ENCODE measurements around the gene SCAMP4. TPM values are rescaled to one million over a fixed set of nuclear protein-coding genes. Genes with fewer than 3 reads are reported as not detected.

The SCAMP4 gene
- total RNA-seq, 1 donor from 2014 or later: 322 TPM

DNA sequence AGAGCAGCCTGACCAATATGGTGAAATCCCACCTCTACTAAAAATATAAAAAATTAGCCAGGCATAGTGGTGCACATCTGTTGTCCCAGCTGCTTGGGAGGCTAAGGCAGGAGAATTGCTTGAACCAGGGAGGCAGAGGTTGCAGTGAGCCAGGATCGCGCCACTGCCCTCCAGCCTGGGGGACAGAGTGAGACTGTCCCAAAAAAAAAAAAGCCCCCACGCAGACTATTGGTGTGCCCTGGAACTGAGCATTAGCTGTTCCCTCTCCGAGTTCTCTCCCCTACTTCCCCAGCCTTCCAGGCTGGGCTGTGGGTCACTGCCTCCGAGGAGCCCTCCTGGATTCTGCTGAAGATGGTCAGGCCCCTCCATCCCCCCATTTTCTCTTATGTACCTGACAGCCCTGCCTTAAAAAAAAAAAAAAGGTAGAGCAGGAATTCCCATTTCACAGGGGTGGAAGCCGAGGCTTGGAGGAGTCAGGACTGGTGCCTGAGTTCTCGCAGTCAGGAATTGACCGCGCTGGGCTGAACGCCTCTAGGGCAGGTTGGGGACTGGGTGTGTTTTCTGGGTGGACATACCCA is 1.9 kb downstream of the SCAMP4 start:
- Histone ChIP-seq H3K4me1 (peaks cover 8 to 13% of the 10 kb centered on the region in 2 donors), H3K36me3 (peaks cover 3 to 4% of the 10 kb centered on the region in 2 donors), H3K27me3 (no peaks in the 10 kb centered on the region), H3K27ac (no peak overlapping the region), H3K9me3 (no peaks in the 10 kb centered on the region), H3K4me3 (no peak overlapping the region)
- TF ChIP-seq, protein P1, sequence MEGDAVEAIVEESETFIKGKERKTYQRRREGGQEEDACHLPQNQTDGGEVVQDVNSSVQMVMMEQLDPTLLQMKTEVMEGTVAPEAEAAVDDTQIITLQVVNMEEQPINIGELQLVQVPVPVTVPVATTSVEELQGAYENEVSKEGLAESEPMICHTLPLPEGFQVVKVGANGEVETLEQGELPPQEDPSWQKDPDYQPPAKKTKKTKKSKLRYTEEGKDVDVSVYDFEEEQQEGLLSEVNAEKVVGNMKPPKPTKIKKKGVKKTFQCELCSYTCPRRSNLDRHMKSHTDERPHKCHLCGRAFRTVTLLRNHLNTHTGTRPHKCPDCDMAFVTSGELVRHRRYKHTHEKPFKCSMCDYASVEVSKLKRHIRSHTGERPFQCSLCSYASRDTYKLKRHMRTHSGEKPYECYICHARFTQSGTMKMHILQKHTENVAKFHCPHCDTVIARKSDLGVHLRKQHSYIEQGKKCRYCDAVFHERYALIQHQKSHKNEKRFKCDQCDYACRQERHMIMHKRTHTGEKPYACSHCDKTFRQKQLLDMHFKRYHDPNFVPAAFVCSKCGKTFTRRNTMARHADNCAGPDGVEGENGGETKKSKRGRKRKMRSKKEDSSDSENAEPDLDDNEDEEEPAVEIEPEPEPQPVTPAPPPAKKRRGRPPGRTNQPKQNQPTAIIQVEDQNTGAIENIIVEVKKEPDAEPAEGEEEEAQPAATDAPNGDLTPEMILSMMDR (IDR thresholded peaks at IDR 0.05): no peak
- intact Hi-C loops (cut with DNase I): loop anchor here (10.0 kb wide), 1 partner anchor 108 kb away; the partner anchor contains the start of gene BTBD2
- DNase-seq (ENCODE audit: low spot score in 2 of 2): no peak

DNA sequence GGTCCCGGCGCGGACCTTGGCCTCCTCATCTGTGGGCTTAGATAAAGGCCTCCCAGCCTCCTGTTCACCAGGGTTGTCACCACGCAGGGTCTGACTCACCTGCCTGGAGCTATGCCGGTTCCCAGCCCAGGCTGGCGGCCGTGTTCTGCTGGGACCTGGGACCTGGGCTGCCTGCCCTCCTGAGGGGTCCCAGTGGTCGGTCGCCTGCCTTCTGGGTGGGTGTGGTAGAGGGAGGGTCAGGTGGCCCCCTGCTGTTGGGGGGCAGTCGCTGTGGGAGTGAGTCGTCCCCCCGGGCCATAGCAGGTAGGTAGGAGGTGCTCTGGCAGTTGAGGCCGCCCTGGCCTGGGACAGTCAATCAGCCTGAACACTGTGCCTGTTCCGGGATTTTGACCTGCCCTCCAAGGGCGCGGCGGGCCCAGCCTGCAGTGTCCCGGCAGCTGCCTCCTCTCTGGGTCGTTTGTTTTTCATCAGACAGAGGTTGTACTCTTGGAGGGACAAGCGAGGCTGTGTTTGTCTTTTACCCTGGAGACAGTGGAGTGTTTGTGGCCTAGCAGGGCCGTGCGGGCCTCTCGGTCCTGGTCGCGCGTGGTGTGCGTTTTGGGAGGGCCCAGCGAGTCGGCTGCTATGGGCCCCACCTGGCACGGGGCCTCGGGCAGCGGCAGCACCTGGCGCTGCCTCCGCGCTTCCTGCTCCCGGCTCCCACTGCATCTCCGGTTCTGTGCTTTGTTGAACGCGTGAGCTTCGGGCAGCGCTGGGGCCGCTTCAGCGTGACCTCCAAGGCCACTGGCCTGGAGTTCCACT is 2.6 kb downstream of the SCAMP4 start:
- H3K36me3 ChIP-seq: peaks cover 10 to 11% of the 10 kb centered on the region in 2 donors
- H3K27ac ChIP-seq: no peak overlapping the region
- H3K27me3 ChIP-seq: no peaks in the 10 kb centered on the region
- TF ChIP-seq, protein P1 (IDR thresholded peaks at IDR 0.05): no peak
- H3K4me3 ChIP-seq: no peak overlapping the region
- H3K9me3 ChIP-seq: no peaks in the 10 kb centered on the region
- DNase-seq (ENCODE audit: low spot score in 2 of 2): no peak
- intact Hi-C loops (cut with DNase I): loop anchor here (10.0 kb wide), 1 partner anchor 107 kb away; the partner anchor contains the start of gene BTBD2
- peaks cover 8 to 13% of the 10 kb centered on the region in 2 donors for H3K4me1 ChIP-seq

DNA sequence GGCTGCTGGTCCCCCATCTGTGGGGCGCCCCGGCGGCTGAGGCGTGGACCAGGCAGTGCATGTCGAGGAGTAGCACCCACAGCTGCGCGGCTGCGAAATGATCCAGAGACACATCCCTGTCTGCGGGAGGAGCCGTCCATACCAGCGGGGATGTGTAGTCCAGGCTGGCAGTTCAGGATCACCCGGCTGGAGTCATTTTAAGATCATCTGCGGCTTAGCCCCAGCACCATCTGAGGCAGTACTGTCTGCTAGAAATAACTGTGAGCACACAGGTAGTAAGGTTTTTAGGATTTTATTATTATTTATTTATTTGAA is 3.1 kb downstream of the SCAMP4 start:
- TF ChIP-seq, protein P1 (IDR thresholded peaks at IDR 0.05): no peak
- Histone ChIP-seq H3K36me3 (peaks cover 15 to 16% of the 10 kb centered on the region in 2 donors), H3K9me3 (no peaks in the 10 kb centered on the region), H3K27ac (no peak overlapping the region), H3K4me3 (no peak overlapping the region), H3K4me1 (peaks cover 8 to 13% of the 10 kb centered on the region in 2 donors), H3K27me3 (no peaks in the 10 kb centered on the region)
- intact Hi-C loops (cut with DNase I): loop anchor here (10.0 kb wide), 1 partner anchor 106 kb away; the partner anchor contains the start of gene BTBD2
- DNase-seq (ENCODE audit: low spot score in 2 of 2): no peak

DNA sequence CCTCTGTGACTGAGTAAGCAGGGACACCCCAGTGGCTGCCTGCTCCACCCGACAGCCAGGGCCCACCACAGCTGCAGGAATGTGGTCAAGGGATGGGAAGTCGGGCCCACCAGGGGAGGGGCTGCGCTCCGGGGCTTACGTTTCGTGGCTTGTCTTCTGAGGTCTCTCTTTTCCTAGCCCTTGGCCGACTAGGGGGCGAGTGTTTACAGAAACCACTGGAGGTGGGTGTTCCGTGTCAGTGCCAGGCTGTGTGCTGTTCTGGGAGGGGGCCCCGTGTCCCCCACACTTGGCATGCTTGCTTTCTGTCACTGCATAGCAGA is 4.5 kb downstream of the SCAMP4 start:
- no peak overlapping the region for H3K27ac ChIP-seq
- H3K4me3 ChIP-seq: no peak overlapping the region
- H3K27me3 ChIP-seq: no peaks in the 10 kb centered on the region
- H3K9me3 ChIP-seq: no peaks in the 10 kb centered on the region
- peaks cover 3 to 9% of the 10 kb centered on the region in 2 donors for H3K4me1 ChIP-seq
- DNase-seq (ENCODE audit: low spot score in 2 of 2): no peak
- peaks cover 22 to 23% of the 10 kb centered on the region in 2 donors for H3K36me3 ChIP-seq
- intact Hi-C loops (cut with DNase I): loop anchor here (10.0 kb wide), 1 partner anchor 105 kb away; the partner anchor contains the start of gene BTBD2
- TF ChIP-seq, protein P1 (IDR thresholded peaks at IDR 0.05): no peak

DNA sequence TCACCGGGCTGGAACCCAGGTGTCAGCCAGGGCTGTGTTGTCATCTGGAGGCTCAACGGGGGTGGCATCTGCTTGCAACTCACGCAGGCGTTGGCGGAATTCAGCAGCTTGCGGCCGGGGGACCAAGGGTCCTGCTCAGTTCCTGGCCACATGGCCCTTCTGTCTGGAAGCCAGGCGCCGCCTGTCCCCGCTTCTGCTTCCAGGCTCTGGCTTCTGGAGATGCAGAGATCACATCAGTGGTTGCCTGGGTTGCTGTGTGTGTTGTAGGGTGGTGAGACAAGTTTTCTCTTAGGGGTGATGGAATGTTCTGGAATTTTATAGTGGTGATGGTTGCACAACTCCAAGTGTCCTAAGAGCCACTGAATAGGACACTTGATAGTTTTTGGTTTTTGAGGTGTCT is 5.0 kb downstream of the SCAMP4 start:
- intact Hi-C loops (cut with DNase I): no loop called here
- Histone ChIP-seq H3K4me3 (no peak overlapping the region), H3K36me3 (peaks cover 22 to 23% of the 10 kb centered on the region in 2 donors), H3K27ac (no peak overlapping the region), H3K27me3 (no peaks in the 10 kb centered on the region), H3K9me3 (no peaks in the 10 kb centered on the region), H3K4me1 (peaks cover 2 to 8% of the 10 kb centered on the region in 2 donors)
- TF ChIP-seq, protein P1 (IDR thresholded peaks at IDR 0.05): no peak
- DNase-seq (ENCODE audit: low spot score in 2 of 2): no peak
